H1 (cell line): ENCODE measurements around the gene VAV2. TPM values are rescaled to one million over a fixed set of nuclear protein-coding genes. Genes with fewer than 3 reads are reported as not detected.

Source experiments
- CTCF ChIA-PET: fragments of 300-600 bp; sonication (Branson Sonifier 250); formaldehyde crosslinking; loops from one replicate; lab custom pipeline; 2021; ENCODE audit not compliant: partially characterized antibody; lab: Charles Lee
- POLR2A ChIA-PET: fragments of 300-600 bp; sonication (Branson Sonifier 250); formaldehyde crosslinking; loops from one replicate; lab custom pipeline; 2021; ENCODE audit warnings: inconsistent platforms; ENCODE audit not compliant: partially characterized antibody; lab: Charles Lee
- DNase-seq, 2 experiments: peaks; one replicate each; pipeline versions ENCODE4 v3.0.0 to v3.0.0-alpha.2; 2010 to 2022; ENCODE audit warnings: low spot score in 2 of 2, low read depth in 1 of 2, mixed read lengths in 1 of 2
- FAIRE-seq: peaks from 2 replicates; lab custom pipeline; 2011; peaks lifted over from hg19 to GRCh38; lab: Jason Lieb, UNC
- H2AFZ ChIP-seq: 2 replicates; pipeline ENCODE4 v1.8.1; 2012; ENCODE audit warnings: low read length, inconsistent platforms
- H2AK5ac ChIP-seq: 2 replicates; pipeline ENCODE4 v1.6.1; 2013; ENCODE audit warnings: low read depth, low read length
- H2BK120ac ChIP-seq: replicated peaks from 2 replicates; pipeline ENCODE3; 2013; ENCODE audit warnings: low read depth, low read length, inconsistent platforms
- H2BK12ac ChIP-seq: 2 replicates; pipeline ENCODE4 v1.6.1; 2013; ENCODE audit warnings: low read depth, low read length
- H2BK15ac ChIP-seq: 2 replicates; pipeline ENCODE4 v1.6.1; 2013; ENCODE audit warnings: low read length
- H2BK20ac ChIP-seq: 2 replicates; pipeline ENCODE4 v1.6.1; 2013; ENCODE audit warnings: low read length
- H2BK5ac ChIP-seq: 2 replicates; pipeline ENCODE4 v1.6.1; 2013; ENCODE audit warnings: low read depth, low read length
- H3K14ac ChIP-seq: 2 replicates; pipeline ENCODE4 v1.6.1; 2013; ENCODE audit warnings: inconsistent platforms; ENCODE audit not compliant: insufficient read length
- H3K18ac ChIP-seq: 2 replicates; pipeline ENCODE4 v1.6.1; 2013; ENCODE audit warnings: low read length; ENCODE audit errors: extremely low read depth
- H3K23ac ChIP-seq: 2 replicates; pipeline ENCODE4 v1.6.1; 2013; ENCODE audit warnings: inconsistent platforms; ENCODE audit not compliant: insufficient read length
- H3K23me2 ChIP-seq: 2 replicates; pipeline ENCODE4 v1.6.1; 2013; ENCODE audit warnings: low read depth, low read length
- H3K27ac ChIP-seq: 2 replicates; pipeline ENCODE4 v1.6.1; 2011; ENCODE audit warnings: low read depth, low read length, inconsistent platforms
- H3K27me3 ChIP-seq, 4 experiments: replicated peaks in 1 of 4; 1 replicate in 1 of 4; 2 replicates in 3 of 4; pipeline versions ENCODE4 v1.6.1 to v1.8.1; 2011 to 2013; ENCODE audit warnings: low read length in 3 of 4, mild to moderate bottlenecking in 3 of 4, inconsistent platforms in 2 of 4, mixed read lengths in 2 of 4, moderate library complexity in 1 of 4; ENCODE audit not compliant: control insufficient read depth in 3 of 4, insufficient read depth in 3 of 4; ENCODE audit errors: extremely low read depth in 1 of 4
- H3K36me3 ChIP-seq, 4 experiments: 2 replicates each; pipeline versions ENCODE4 v1.6.1 to v1.8.1; 2011 to 2013; ENCODE audit warnings: mild to moderate bottlenecking in 4 of 4, low read length in 3 of 4, moderate library complexity in 2 of 4, control low read depth in 1 of 4, inconsistent platforms in 1 of 4; ENCODE audit not compliant: insufficient read depth in 4 of 4, control insufficient read depth in 2 of 4
- H3K4ac ChIP-seq: replicated peaks from 2 replicates; pipeline ENCODE3; 2013; ENCODE audit warnings: low read length, low read depth, mixed read lengths, inconsistent platforms; ENCODE audit not compliant: insufficient read length
- H3K4me1 ChIP-seq, 4 experiments: replicated peaks in 1 of 4; 1 replicate in 1 of 4; 2 replicates in 3 of 4; pipeline versions ENCODE4 v1.6.1 to v1.8.1; 2011 to 2013; ENCODE audit warnings: low read length in 3 of 4, inconsistent platforms in 2 of 4, mixed read lengths in 1 of 4; ENCODE audit not compliant: insufficient read depth in 4 of 4, control insufficient read depth in 3 of 4
- H3K4me2 ChIP-seq, 2 experiments: 2 replicates each; pipeline versions ENCODE4 v1.6.1 to v1.8.1; 2011 to 2013; ENCODE audit warnings: low read depth in 2 of 2, low read length in 2 of 2, control low read depth in 1 of 2, inconsistent platforms in 1 of 2, mild to moderate bottlenecking in 1 of 2; ENCODE audit not compliant: insufficient read depth in 1 of 2
- H3K4me3 ChIP-seq, 4 experiments: fragments of 200-600, 300-600 bp in 1 of 4; sonication (generic), shearing (Covaris generic), sonication (Bioruptor Twin) in 1 of 4; 2 replicates each; pipeline versions ENCODE4 v1.5.1 to v1.8.1; 2011 to 2016; ENCODE audit warnings: low read length in 4 of 4, low read depth in 3 of 4, control low read depth in 2 of 4, inconsistent platforms in 2 of 4, mild to moderate bottlenecking in 2 of 4, mixed read lengths in 1 of 4, moderate library complexity in 1 of 4; ENCODE audit not compliant: insufficient read depth in 2 of 4; ENCODE audit errors: extremely low read depth in 1 of 4
- H3K56ac ChIP-seq: replicated peaks from 2 replicates; pipeline ENCODE3; 2013; ENCODE audit warnings: low read depth, mild to moderate bottlenecking, mixed read lengths, low read length, inconsistent platforms; ENCODE audit not compliant: insufficient read length
- H3K79me1 ChIP-seq: 2 replicates; pipeline ENCODE4 v1.6.1; 2013; ENCODE audit warnings: low read depth, low read length, control low read depth
- H3K79me2 ChIP-seq, 2 experiments: 2 replicates each; pipeline versions ENCODE4 v1.6.1 to v1.8.1; 2012 to 2013; ENCODE audit warnings: low read length in 2 of 2, mild to moderate bottlenecking in 2 of 2, inconsistent platforms in 1 of 2; ENCODE audit not compliant: insufficient read depth in 2 of 2, control insufficient read depth in 1 of 2
- H3K9ac ChIP-seq, 4 experiments: replicated peaks in 1 of 4; 1 replicate in 1 of 4; 2 replicates in 3 of 4; pipeline versions ENCODE4 v1.6.1 to v1.8.1; 2011 to 2013; ENCODE audit warnings: low read depth in 3 of 4, low read length in 3 of 4, control low read depth in 2 of 4, mild to moderate bottlenecking in 2 of 4, moderate library complexity in 2 of 4, inconsistent platforms in 1 of 4; ENCODE audit errors: extremely low read depth in 1 of 4
- H3K9me3 ChIP-seq, 2 experiments: 2 replicates each; pipeline versions ENCODE4 v1.6.1 to v1.8.1; 2012 to 2013; ENCODE audit warnings: mild to moderate bottlenecking in 2 of 2, moderate library complexity in 2 of 2, control low read depth in 1 of 2, inconsistent platforms in 1 of 2, low read depth in 1 of 2, low read length in 1 of 2, mixed read lengths in 1 of 2; ENCODE audit not compliant: insufficient read depth in 2 of 2
- H4K20me1 ChIP-seq, 2 experiments: replicated peaks in 1 of 2; 2 replicates each; pipeline versions ENCODE3 to v1.8.1; 2011 to 2013; ENCODE audit warnings: inconsistent platforms in 2 of 2, low read length in 2 of 2, mild to moderate bottlenecking in 1 of 2; ENCODE audit not compliant: insufficient read depth in 2 of 2, control insufficient read depth in 1 of 2
- H4K5ac ChIP-seq: 2 replicates; pipeline ENCODE4 v1.6.1; 2013; ENCODE audit warnings: low read length, low read depth, mixed read lengths, inconsistent platforms; ENCODE audit not compliant: insufficient read length
- H4K8ac ChIP-seq: 2 replicates; pipeline ENCODE4 v1.8.0; 2013; ENCODE audit warnings: mild to moderate bottlenecking, moderate library complexity, low read length, inconsistent platforms; ENCODE audit not compliant: insufficient read depth; ENCODE audit errors: extremely low read depth
- H4K91ac ChIP-seq: replicated peaks from 2 replicates; pipeline ENCODE3; 2013; ENCODE audit warnings: low read length, mixed read lengths, inconsistent platforms; ENCODE audit not compliant: insufficient read length
- JUN ChIP-seq: IDR thresholded peaks from 2 replicates; pipeline ENCODE4 v1.6.1; 2011; ENCODE audit warnings: low read depth, mild to moderate bottlenecking, improper control_type of control experiment, low read length
- POU5F1 ChIP-seq: IDR thresholded peaks from 2 replicates; pipeline ENCODE4 v1.6.1; 2011; ENCODE audit warnings: low read depth, mild to moderate bottlenecking, low read length, moderate library complexity
- SIRT6 ChIP-seq: IDR thresholded peaks from one replicate; pipeline ENCODE4 v1.7.1; 2012; ENCODE audit warnings: low read length, inconsistent platforms
- SP2 ChIP-seq: IDR thresholded peaks from 2 replicates; pipeline ENCODE4 v1.6.1; 2012; ENCODE audit warnings: mild to moderate bottlenecking, low read length, inconsistent platforms
- TAF1 ChIP-seq: IDR thresholded peaks from 2 replicates; pipeline ENCODE4 v1.6.1; 2011; ENCODE audit warnings: mild to moderate bottlenecking, low read depth, low read length
- WGBS, 2 experiments: shearing (Covaris generic) in 1 of 2; methylation state at CpG; one replicate each; pipeline versions ENCODE4 v1.1.6 to v1.1.7; 2013 to 2015; ENCODE audit warnings: low lambda C conversion rate in 2 of 2, mixed read lengths in 2 of 2, inconsistent platforms in 1 of 2, low coverage in 1 of 2, missing lambda C conversion rate in 1 of 2; ENCODE audit not compliant: insufficient replicate concordance in 2 of 2, insufficient coverage in 1 of 2, insufficient read length in 1 of 2; ENCODE audit errors: extremely low coverage in 1 of 2, missing lambda C conversion rate in 1 of 2; 5-methylcytosine and 5-hydroxymethylcytosine counted together
- polyA plus RNA-seq, 7 experiments: library from polyadenylated mRNA; depleted of rRNA in 3 of 7; stranded (reverse) in 5 of 7; unstranded in 2 of 7; fragments of >200 nt in 5 of 7; fragments of 200-250 nt in 2 of 7; gene quantifications; 1 replicate in 5 of 7; 2 replicates in 1 of 7; 4 replicates in 1 of 7; pipeline versions ENCODE4 v1.2.1 to v1.2.3, GENCODE V29; 2011 to 2013; ENCODE audit warnings: missing spikeins in 2 of 7, mixed read lengths in 2 of 7
- total RNA-seq: library from RNA; stranded (reverse); fragmentation: NEBNext Ultra II Directional; extraction: Animal tissue kit (Norgen Biotek cat#: 25700); gene quantifications from 2 replicates; pipeline ENCODE4 v1.2.1, GENCODE V29; 2021

VAV2 gene
- total and polyA plus RNA-seq, 2 of the 8 experiments (the other 6 are each of a cell fraction or from before 2014, with no cell fraction given) = 13.6 to 37.6 TPM

GRCh38 chr9:133968428-133968827, 23.7 kb downstream of the VAV2 start:
- Histone ChIP-seq H4K91ac (no peak overlapping the region), H2BK12ac (no peak overlapping the region), H4K8ac (no peak overlapping the region), H2BK15ac (no peak overlapping the region), H3K18ac (no peak overlapping the region), H2BK20ac (no peak overlapping the region), H3K14ac (no peak overlapping the region), H3K27me3 (no peaks in the 10 kb centered on the region), H3K56ac (no peak overlapping the region), H2BK120ac (no peak overlapping the region), H3K36me3 (no peaks in the 10 kb centered on the region), H3K4me3 (no peak overlapping the region), H3K9ac (no peak overlapping the region), H3K4me2 (no peak overlapping the region), H3K79me2 (peaks cover 0 to 96% of the 10 kb centered on the region in 2 experiments), H3K23me2 (no peaks in the 10 kb centered on the region), H3K9me3 (no peaks in the 10 kb centered on the region), H4K5ac (no peak overlapping the region), H3K4me1 (peaks cover 3 to 27% (median 11%) of the 10 kb centered on the region in 4 experiments), H3K27ac (no peak overlapping the region), H3K4ac (no peak overlapping the region), H2BK5ac (no peak overlapping the region), H3K79me1 (peaks cover 21% of the 10 kb centered on the region), H2AFZ (no peak overlapping the region), H4K20me1 (peaks cover 29 to 43% of the 10 kb centered on the region in 2 experiments), H3K23ac (no peak overlapping the region), H2AK5ac (no peak overlapping the region)
- ChIA-PET CTCF (interaction anchor here (1.3 kb wide), 1 partner anchor 25 kb away, joined by 4 read pairs; no protein-coding TSS in a partner anchor), POLR2A (no interaction called here)
- DNase-seq (no peak), FAIRE-seq (no peak)
- WGBS, 2 experiments = 91% methylated on average over 11 of the region's 12 CpGs; no CpG with 5 or more reads in 1 of the 2 experiments
- TF ChIP-seq POU5F1 (no peak), SIRT6 (no peak), TAF1 (no peak), SP2 (no peak), JUN (no peak)
